Rectal smooth muscle tissue (tissue), 1 donor: ENCODE measurements around the gene ZDHHC20.
A peak's percentile ranks its signal among the peaks of the same experiment; 100 is the strongest.

Experiments
- H3K27ac ChIP-seq: one replicate; pipeline ENCODE4 v1.7.0; 2013; ENCODE audit warnings: low read depth, low read length, inconsistent platforms
- H3K27me3 ChIP-seq: one replicate; pipeline ENCODE4 v1.7.0; 2013; ENCODE audit warnings: low read length; ENCODE audit not compliant: control insufficient read depth, insufficient read depth
- H3K36me3 ChIP-seq: one replicate; pipeline ENCODE4 v1.7.0; 2013; ENCODE audit warnings: low read length; ENCODE audit not compliant: control insufficient read depth, insufficient read depth
- H3K4me1 ChIP-seq: one replicate; pipeline ENCODE4 v1.7.0; 2013; ENCODE audit warnings: low read length; ENCODE audit not compliant: control insufficient read depth, insufficient read depth
- H3K4me3 ChIP-seq: one replicate; pipeline ENCODE4 v1.7.0; 2013; ENCODE audit warnings: low read length
- H3K9ac ChIP-seq: one replicate; pipeline ENCODE4 v1.7.0; 2013; ENCODE audit warnings: low read length

ZDHHC20 gene

GRCh38 chr13:21328836-21329477, 130.1 kb downstream of the ZDHHC20 start:
- Histone ChIP-seq H3K36me3 (peaks cover 2% of the 10 kb centered on the region), H3K27me3 (no peaks in the 10 kb centered on the region), H3K27ac (no peak overlapping the region), H3K4me1 (no peaks in the 10 kb centered on the region), H3K4me3 (no peak overlapping the region), H3K9ac (no peak overlapping the region)

- H3K4me1 ChIP-seq: no peaks in the 10 kb centered on the region
- H3K27me3 ChIP-seq: no peaks in the 10 kb centered on the region
- peaks cover 2% of the 10 kb centered on the region for H3K36me3 ChIP-seq
- no peak overlapping the region for H3K9ac ChIP-seq
- H3K4me3 ChIP-seq: no peak overlapping the region
- no peak overlapping the region for H3K27ac ChIP-seq
Measured at GRCh38 chr13:21328201-21328600, 130.9 kb downstream of the ZDHHC20 start.

- H3K27me3 ChIP-seq: no peaks in the 10 kb centered on the region
- H3K4me1 ChIP-seq: no peaks in the 10 kb centered on the region
- peak overlapping the region; percentile 58 for H3K4me3 ChIP-seq
- H3K9ac ChIP-seq: no peak overlapping the region
- H3K27ac ChIP-seq: no peak overlapping the region
- H3K36me3 ChIP-seq: peaks cover 2% of the 10 kb centered on the region
Measured at GRCh38 chr13:21326155-21327031, 132.7 kb downstream of the ZDHHC20 start.

- H3K4me3 ChIP-seq: no peak overlapping the region
- H3K27me3 ChIP-seq: no peaks in the 10 kb centered on the region
- H3K4me1 ChIP-seq: no peaks in the 10 kb centered on the region
- no peaks in the 10 kb centered on the region for H3K36me3 ChIP-seq
- H3K9ac ChIP-seq: no peak overlapping the region
- no peak overlapping the region for H3K27ac ChIP-seq
Measured at GRCh38 chr13:21324803-21325202, 134.3 kb downstream of the ZDHHC20 start.

- H3K27me3 ChIP-seq: no peaks in the 10 kb centered on the region
- H3K27ac ChIP-seq: no peak overlapping the region
- H3K36me3 ChIP-seq: no peaks in the 10 kb centered on the region
- H3K4me1 ChIP-seq: no peaks in the 10 kb centered on the region
- no peak overlapping the region for H3K9ac ChIP-seq
- H3K4me3 ChIP-seq: no peak overlapping the region
Measured at GRCh38 chr13:21322988-21323387, 136.1 kb downstream of the ZDHHC20 start.
